PC-9 (cell line): ENCODE results near the gene MAEA. TPM values are rescaled to one million over a fixed set of nuclear protein-coding genes. Genes with fewer than 3 reads are reported as not detected.

Experiments
- BruUV-seq: library from RNA; stranded (reverse); fragments of 400-500 nt; replicated peaks from 2 replicates; lab custom pipeline; 2021; lab: Mats Ljungman, UMichigan
- CTCF ChIA-PET: fragments of 300-600 bp; sonication (Branson Sonifier 250); formaldehyde crosslinking; loops from one replicate; lab custom pipeline; 2022; ENCODE audit warnings: antibody characterized with exemption; lab: Charles Lee
- POLR2A ChIA-PET: fragments of 300-600 bp; sonication (Branson Sonifier 250); formaldehyde crosslinking; loops from one replicate; lab custom pipeline; 2022; ENCODE audit warnings: antibody characterized with exemption; ENCODE audit not compliant: unreplicated experiment; lab: Charles Lee
- DNase-seq, 2 experiments: peaks; one replicate each; pipeline versions ENCODE4 v3.0.0 to v3.0.0-alpha.2; 2015 to 2022; ENCODE audit warnings: mixed read lengths in 1 of 2
- H2AFZ ChIP-seq: fragments of 200-600 bp; sonication (generic); 2 replicates; pipeline ENCODE4 v1.8.1; 2017; ENCODE audit warnings: antibody characterized with exemption
- H3F3A ChIP-seq: fragments of 200-600 bp; sonication (generic); 2 replicates; pipeline ENCODE4 v1.8.1; 2017; ENCODE audit warnings: antibody characterized with exemption, mild to moderate bottlenecking, low read depth; ENCODE audit not compliant: insufficient read depth
- H3K27ac ChIP-seq: fragments of 200-600 bp; sonication (generic); 2 replicates; pipeline ENCODE4 v1.6.1; 2016; ENCODE audit warnings: mixed run types
- H3K27me3 ChIP-seq: fragments of 200-600 bp; sonication (generic); 2 replicates; pipeline ENCODE4 v1.6.1; 2016; ENCODE audit warnings: low read depth, mixed run types; ENCODE audit not compliant: insufficient read depth
- H3K36me3 ChIP-seq: fragments of 200-600 bp; sonication (generic); 2 replicates; pipeline ENCODE4 v1.6.1; 2016; ENCODE audit warnings: low read depth, mixed run types
- H3K4me1 ChIP-seq: fragments of 200-600 bp; sonication (generic); replicated peaks from 2 replicates; pipeline ENCODE4 v1.6.1; 2016; ENCODE audit warnings: mixed run types; ENCODE audit not compliant: insufficient read depth
- H3K4me2 ChIP-seq: fragments of 200-600 bp; sonication (generic); 2 replicates; pipeline ENCODE4 v1.6.1; 2017; ENCODE audit warnings: mixed run types
- H3K4me3 ChIP-seq: fragments of 200-600 bp; sonication (generic); 2 replicates; pipeline ENCODE4 v1.6.1; 2016; ENCODE audit warnings: mixed run types
- H3K79me2 ChIP-seq: fragments of 200-600 bp; sonication (generic); 2 replicates; pipeline ENCODE4 v1.6.1; 2017; ENCODE audit warnings: low read depth, mixed run types
- H3K9me2 ChIP-seq: fragments of 200-600 bp; sonication (generic); 2 replicates; pipeline ENCODE4 v1.8.1; 2017; ENCODE audit warnings: mild to moderate bottlenecking; ENCODE audit not compliant: insufficient read depth
- H3K9me3 ChIP-seq: fragments of 200-600 bp; sonication (generic); 2 replicates; pipeline ENCODE4 v1.8.1; 2016; ENCODE audit warnings: low read depth; ENCODE audit not compliant: insufficient read depth
- H4K20me1 ChIP-seq: fragments of 200-600 bp; sonication (generic); 2 replicates; pipeline ENCODE4 v1.8.1; 2017; ENCODE audit not compliant: insufficient read depth
- CTCF ChIP-seq: fragments of 200-600 bp; sonication (generic); conservative IDR thresholded peaks from 2 replicates; pipeline ENCODE4 v1.6.1; 2017; ENCODE audit warnings: mixed run types, antibody characterized with exemption, mild to moderate bottlenecking, moderate library complexity
- EZH2 ChIP-seq: fragments of 200-600 bp; sonication (generic); IDR thresholded peaks from 2 replicates; pipeline ENCODE4 v1.8.0; 2017; ENCODE audit warnings: antibody characterized with exemption, low read depth
- intact Hi-C: fragments of 100-400 bp; cut with micrococcal nuclease; formaldehyde crosslinking; loops from one replicate; pipeline ENCODE4 v1.10.0; 2022; ENCODE audit not compliant: unreplicated experiment
- total RNA-seq: library from RNA; stranded (reverse); gene quantifications from 2 replicates; pipeline ENCODE4 v1.2.3, GENCODE V29; 2021

MAEA gene
- total RNA-seq, 1 experiment from 2014 or later: 79.4 TPM

- Histone ChIP-seq H3K9me2 (no peaks in the 10 kb centered on the region), H3F3A (peaks cover 10% of the 10 kb centered on the region; the same call in 1 of the 2 replicates), H3K27me3 (no peaks in the 10 kb centered on the region), H3K36me3 (no peaks in the 10 kb centered on the region; the same call in none of the 2 replicates), H3K79me2 (peaks cover 78% of the 10 kb centered on the region), H4K20me1 (peaks cover 57% of the 10 kb centered on the region), H3K9me3 (no peaks in the 10 kb centered on the region), H3K4me2 (no peak overlapping the region), H3K27ac (0 out of 2 replicates have a peak overlapping the region, but pooled peaks have one; percentile 7), H2AFZ (no peak overlapping the region), H3K4me3 (no peak overlapping the region), H3K4me1 (no peaks in the 10 kb centered on the region)
- ChIA-PET POLR2A (interaction anchor here (0.6 kb wide), 1 partner anchor 279 kb away, joined by 5 read pairs; no protein-coding TSS in a partner anchor), CTCF (no interaction called here)
- intact Hi-C loops: no loop called here
- DNase-seq: peak; percentile 43 to 56
- BruUV-seq: no TSS peak
- no peak for TF ChIP-seq CTCF
- no peak for TF ChIP-seq EZH2
Measured at GRCh38 chr4:1300466-1301455, 11.1 kb downstream of the MAEA start.

GRCh38 chr4:1302159-1302558 lies 12.5 kb downstream of the MAEA start:
- Histone ChIP-seq H3K79me2 (peaks cover 85% of the 10 kb centered on the region), H3K4me2 (no peak overlapping the region), H3K27ac (no peak overlapping the region), H4K20me1 (peaks cover 63% of the 10 kb centered on the region), H3K9me3 (no peaks in the 10 kb centered on the region), H3K4me3 (no peak overlapping the region), H3K27me3 (no peaks in the 10 kb centered on the region), H3K36me3 (no peaks in the 10 kb centered on the region; the same call in none of the 2 replicates), H3K4me1 (no peaks in the 10 kb centered on the region), H2AFZ (no peak overlapping the region), H3F3A (peaks cover 10% of the 10 kb centered on the region; the same call in 1 of the 2 replicates), H3K9me2 (no peaks in the 10 kb centered on the region)
- ChIA-PET CTCF (no interaction called here), POLR2A (no interaction called here)
- TF ChIP-seq EZH2 (no peak), CTCF (no peak)
- DNase-seq: no peak
- intact Hi-C loops: no loop called here
- no TSS peak for BruUV-seq

- Histone ChIP-seq H3K4me1 (no peaks in the 10 kb centered on the region), H3K4me3 (no peak overlapping the region), H3K9me3 (no peaks in the 10 kb centered on the region), H3K36me3 (no peaks in the 10 kb centered on the region; the same call in 1 of the 2 replicates), H3K27ac (no peak overlapping the region), H3K9me2 (no peaks in the 10 kb centered on the region), H2AFZ (no peak overlapping the region), H3K79me2 (peaks cover 90% of the 10 kb centered on the region), H3K4me2 (no peak overlapping the region), H4K20me1 (peaks cover 79% of the 10 kb centered on the region), H3F3A (peaks cover 10% of the 10 kb centered on the region; the same call in 1 of the 2 replicates), H3K27me3 (no peaks in the 10 kb centered on the region)
- ChIA-PET POLR2A (no interaction called here), CTCF (no interaction called here)
- intact Hi-C loops: no loop called here
- BruUV-seq: no TSS peak
- no peak for TF ChIP-seq CTCF
- TF ChIP-seq EZH2: no peak
- peak in 1 of 2 experiments; percentile 37 for DNase-seq
Measured at GRCh38 chr4:1305261-1305711, 15.6 kb downstream of the MAEA start.
